ENCODE data around the gene TEX48.

TEX48 gene

GRCh38 chr9:114666851-114667250 lies 15.1 kb downstream of the TEX48 start:
- H3K4me3 ChIP-seq (ENCODE audit: low read length): no peak overlapping the region
- TF ChIP-seq ZNF274 (IDR thresholded peaks at IDR 0.05; ENCODE audit: low read depth, low read length): no peak

- no peak for TF ChIP-seq ZNF274 (IDR thresholded peaks at IDR 0.05; ENCODE audit: low read depth, low read length)
- H3K4me3 ChIP-seq (ENCODE audit: low read length): no peak overlapping the region
Observed at GRCh38 chr9:114666401-114666800, 15.6 kb downstream of the TEX48 start.

GRCh38 chr9:114664181-114664580 lies 17.8 kb downstream of the TEX48 start:
- TF ChIP-seq ZNF274 (IDR thresholded peaks at IDR 0.05; ENCODE audit: low read depth, low read length): no peak
- H3K4me3 ChIP-seq (ENCODE audit: low read length): no peak overlapping the region

GRCh38 chr9:114662081-114662989 lies 19.7 kb downstream of the TEX48 start:
- TF ChIP-seq ZNF274 (IDR thresholded peaks at IDR 0.05; ENCODE audit: low read depth, low read length): no peak
- no peak overlapping the region for H3K4me3 ChIP-seq (ENCODE audit: low read length)

- H3K4me3 ChIP-seq (ENCODE audit: low read length): no peak within 1 kb of the TSS
- TF ChIP-seq ZNF274 (IDR thresholded peaks at IDR 0.05; ENCODE audit: low read depth, low read length): no peak
Observed at GRCh38 chr9:114657705-114658104, 24.3 kb downstream of the TEX48 start, which contains the start of gene TEX53. TSS of gene TEX53 (minus strand) at chr9:114657805. CDS start at chr9:114657774, 31 bp downstream.

GRCh38 chr9:114656301-114656700 lies 25.7 kb downstream of the TEX48 start:
- no peak for TF ChIP-seq ZNF274 (IDR thresholded peaks at IDR 0.05; ENCODE audit: low read depth, low read length)
- no peak overlapping the region for H3K4me3 ChIP-seq (ENCODE audit: low read length)

- no peak overlapping the region for H3K4me3 ChIP-seq (ENCODE audit: low read length)
- no peak for TF ChIP-seq ZNF274 (IDR thresholded peaks at IDR 0.05; ENCODE audit: low read depth, low read length)
Observed at GRCh38 chr9:114655689-114656088, 26.3 kb downstream of the TEX48 start.

GRCh38 chr9:114653556-114654159 lies 28.3 kb downstream of the TEX48 start:
- TF ChIP-seq ZNF274 (IDR thresholded peaks at IDR 0.05; ENCODE audit: low read depth, low read length): no peak
- H3K4me3 ChIP-seq (ENCODE audit: low read length): no peak overlapping the region

- no peak overlapping the region for H3K4me3 ChIP-seq (ENCODE audit: low read length)
- TF ChIP-seq ZNF274 (IDR thresholded peaks at IDR 0.05; ENCODE audit: low read depth, low read length): no peak
Observed at GRCh38 chr9:114652776-114653555, 29.0 kb downstream of the TEX48 start.

GRCh38 chr9:114643896-114644295 lies 38.1 kb downstream of the TEX48 start:
- no peak overlapping the region for H3K4me3 ChIP-seq (ENCODE audit: low read length)
- TF ChIP-seq ZNF274 (IDR thresholded peaks at IDR 0.05; ENCODE audit: low read depth, low read length): no peak

GRCh38 chr9:114643001-114643400 lies 39.0 kb downstream of the TEX48 start:
- TF ChIP-seq ZNF274 (IDR thresholded peaks at IDR 0.05; ENCODE audit: low read depth, low read length): no peak
- no peak overlapping the region for H3K4me3 ChIP-seq (ENCODE audit: low read length)

- no peak for TF ChIP-seq ZNF274 (IDR thresholded peaks at IDR 0.05; ENCODE audit: low read depth, low read length)
- no peak overlapping the region for H3K4me3 ChIP-seq (ENCODE audit: low read length)
Observed at GRCh38 chr9:114641967-114642366, 40.0 kb downstream of the TEX48 start.

- H3K4me3 ChIP-seq (ENCODE audit: low read length): no peak overlapping the region
- TF ChIP-seq ZNF274 (IDR thresholded peaks at IDR 0.05; ENCODE audit: low read depth, low read length): no peak
Observed at GRCh38 chr9:114638404-114638803, 43.6 kb downstream of the TEX48 start.

- no peak for TF ChIP-seq ZNF274 (IDR thresholded peaks at IDR 0.05; ENCODE audit: low read depth, low read length)
- H3K4me3 ChIP-seq (ENCODE audit: low read length): no peak overlapping the region
Observed at GRCh38 chr9:114634387-114634786, 47.6 kb downstream of the TEX48 start.

Measured in GM08714 (cell line).